Erythroblast (primary cell): ENCODE measurements around the gene GPNMB.
"Not testable (repeated sequence)": the region's sequence is repeated elsewhere in the genome, so short reads cannot be mapped to it uniquely, and the experiment has no call there.

Experiments used
- DNase-seq, 2 experiments: peaks; one replicate each; lab custom pipeline; 2025; lab: John Stamatoyannopoulos, UW
- GATA1 ChIP-seq: IDR thresholded peaks from 2 replicates; pipeline ENCODE4 v1.6.1; 2011; ENCODE audit warnings: low read depth, mild to moderate bottlenecking, control low read depth, low read length, moderate library complexity
- POLR2A ChIP-seq: IDR thresholded peaks from 2 replicates; pipeline ENCODE4 v1.6.1; 2011; ENCODE audit warnings: mild to moderate bottlenecking, low read length

Gene GPNMB

GRCh38 chr7:23214938-23215337 is 31.6 kb upstream of the GPNMB start:
- TF ChIP-seq GATA1 (no peak), POLR2A (no peak)
- DNase-seq, result no peak

GRCh38 chr7:23216021-23216420 is 30.6 kb upstream of the GPNMB start:
- no peak for DNase-seq
- TF ChIP-seq GATA1 (no peak), POLR2A (no peak)

GRCh38 chr7:23218196-23218595 is 28.4 kb upstream of the GPNMB start:
- TF ChIP-seq POLR2A, result no peak
- no peak for TF ChIP-seq GATA1
- no peak for DNase-seq

GRCh38 chr7:23220690-23221305 is 25.8 kb upstream of the GPNMB start:
- DNase-seq, result peak in 1 of 2 experiments; percentile 11
- no peak for TF ChIP-seq POLR2A

GRCh38 chr7:23222439-23223030 is 24.0 kb upstream of the GPNMB start:
- no peak for DNase-seq
- TF ChIP-seq GATA1, result no peak
- no peak for TF ChIP-seq POLR2A

- not testable (repeated sequence) for DNase-seq
These were observed 22.2 kb upstream of the GPNMB start for GRCh38 chr7:23224364-23224763.

GRCh38 chr7:23226844-23227450 is 19.6 kb upstream of the GPNMB start:
- TF ChIP-seq GATA1 (no peak), POLR2A (no peak)
- DNase-seq, result peak; percentile 16 to 37

- TF ChIP-seq POLR2A (no peak), GATA1 (no peak)
These were observed 18.2 kb upstream of the GPNMB start for GRCh38 chr7:23228412-23228811.

GRCh38 chr7:23230641-23231101 is 15.9 kb upstream of the GPNMB start:
- TF ChIP-seq GATA1 (no peak), POLR2A (no peak)
- no peak for DNase-seq

More at GRCh38 chr7:23228412-23228811, 18.2 kb upstream of the GPNMB start:
- no peak for DNase-seq

- no peak for TF ChIP-seq POLR2A
- TF ChIP-seq GATA1, result no peak
These were observed 13.6 kb upstream of the GPNMB start for GRCh38 chr7:23232966-23233365.

GRCh38 chr7:23234569-23235296 is 11.8 kb upstream of the GPNMB start:
- no peak for DNase-seq
- no peak for TF ChIP-seq POLR2A
- TF ChIP-seq GATA1, result no peak

More at GRCh38 chr7:23232966-23233365, 13.6 kb upstream of the GPNMB start:
- no peak for DNase-seq

- TF ChIP-seq POLR2A, result no peak
- TF ChIP-seq GATA1, result no peak
- DNase-seq, result no peak
These were observed 10.8 kb upstream of the GPNMB start for GRCh38 chr7:23235813-23236221.

- DNase-seq, result no peak
- TF ChIP-seq GATA1 (no peak), POLR2A (no peak)
These were observed 9.6 kb upstream of the GPNMB start for GRCh38 chr7:23237000-23237399.

- TF ChIP-seq GATA1, result no peak
- TF ChIP-seq POLR2A, result no peak
- no peak for DNase-seq
These were observed 7.5 kb upstream of the GPNMB start for GRCh38 chr7:23238983-23239652.
